ENCODE measurements around the gene AGAP1.

The AGAP1 gene

GRCh38 chr2:235697041-235697440 is 203.2 kb downstream of the AGAP1 start:
- DNase-seq: no peak

DNA sequence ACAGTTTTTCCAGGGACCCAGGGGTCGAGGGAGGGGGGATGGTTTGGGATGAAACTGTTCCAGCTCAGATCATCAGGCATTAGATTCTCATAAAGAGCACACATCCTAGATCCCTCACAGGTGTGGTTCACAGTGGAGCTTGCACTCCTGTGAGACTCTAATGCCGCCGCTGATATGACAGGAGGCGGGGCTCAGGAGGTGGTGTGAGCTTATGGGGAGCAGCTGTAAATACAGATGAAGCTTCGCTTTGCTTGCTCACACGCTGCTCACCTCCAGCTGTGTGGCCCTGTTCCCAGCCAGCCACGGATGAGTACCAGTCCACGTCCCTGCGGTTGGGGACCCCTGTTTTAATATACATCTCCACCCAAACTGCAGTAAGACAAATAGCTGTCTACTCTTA is 204.2 kb downstream of the AGAP1 start:
- DNase-seq: no peak

DNA sequence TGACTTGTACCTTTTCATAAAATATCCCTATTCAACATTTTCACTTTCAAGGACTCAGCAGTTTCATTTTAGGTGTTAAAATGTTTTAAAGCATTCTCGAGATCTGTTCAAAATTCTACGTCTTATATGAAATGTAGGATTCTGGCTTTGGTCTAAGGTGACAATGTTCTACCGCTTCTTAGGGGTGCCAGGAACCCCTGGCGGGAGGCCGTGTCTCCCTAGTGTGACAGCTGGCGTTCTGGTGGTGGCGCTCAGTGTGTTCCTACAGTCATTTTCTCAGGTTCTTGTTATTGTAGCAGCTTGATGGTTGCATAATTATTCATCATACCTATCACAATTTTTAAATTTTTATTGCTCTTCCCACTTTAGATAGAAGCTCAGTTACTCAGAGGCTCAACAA is 204.6 kb downstream of the AGAP1 start:
- DNase-seq: no peak

DNA sequence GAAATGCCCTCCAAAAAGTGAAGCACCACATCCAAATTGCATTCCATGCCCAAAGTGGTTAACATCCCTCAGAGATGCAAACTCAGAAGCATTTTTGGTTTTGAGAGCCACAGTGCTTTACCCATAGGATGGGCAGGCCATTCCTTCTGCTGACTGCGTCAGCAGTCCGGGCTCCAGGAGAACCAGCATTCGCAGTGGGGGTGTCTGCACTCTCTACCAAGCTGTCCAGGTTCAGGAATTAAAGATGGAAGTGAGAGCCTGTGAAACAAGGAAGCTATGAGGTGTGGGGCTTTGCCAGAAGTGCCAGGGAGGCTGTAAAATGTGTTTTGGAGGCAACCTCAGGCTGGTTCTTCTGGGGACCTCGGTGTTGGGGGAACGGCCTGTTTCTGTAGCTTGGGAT is 205.7 kb downstream of the AGAP1 start:
- no peak for DNase-seq

DNA sequence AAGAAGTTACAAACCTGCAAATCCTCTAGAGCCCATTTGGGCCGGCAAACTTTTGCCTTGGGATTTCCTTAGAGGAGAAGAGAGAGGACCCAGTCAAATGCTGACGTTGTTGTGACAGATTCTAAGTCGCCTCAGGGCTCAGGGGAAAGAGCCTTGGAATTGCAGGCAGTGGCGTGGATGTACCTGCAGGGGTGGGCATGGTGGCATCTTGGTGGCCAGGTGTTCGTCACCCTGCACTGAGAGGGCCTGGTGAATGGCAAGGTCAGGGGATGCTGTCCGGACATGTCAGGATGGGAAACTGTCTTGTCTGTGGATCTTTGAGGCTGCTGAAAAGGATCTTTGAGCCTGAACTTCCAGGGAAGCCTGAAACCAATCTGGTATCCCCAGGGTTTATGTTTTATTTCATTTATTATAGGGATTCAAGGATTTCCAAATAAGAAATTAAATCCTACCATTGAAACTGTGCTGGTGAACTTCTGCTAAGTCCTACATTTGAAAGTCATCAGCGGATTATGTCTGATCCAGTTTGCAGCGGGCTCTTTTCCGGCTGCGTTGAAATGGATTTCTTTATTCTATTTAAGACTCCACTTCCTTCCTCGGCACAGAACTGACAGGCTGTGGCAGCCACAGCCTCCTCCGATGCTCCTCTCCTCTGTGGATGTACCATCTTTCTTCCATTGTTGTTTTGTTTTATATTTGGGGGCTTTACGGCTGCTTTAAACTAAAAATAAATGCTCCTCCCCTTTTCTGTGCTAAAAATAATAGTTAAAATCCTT is 207.6 kb downstream of the AGAP1 start:
- DNase-seq: no peak

DNA sequence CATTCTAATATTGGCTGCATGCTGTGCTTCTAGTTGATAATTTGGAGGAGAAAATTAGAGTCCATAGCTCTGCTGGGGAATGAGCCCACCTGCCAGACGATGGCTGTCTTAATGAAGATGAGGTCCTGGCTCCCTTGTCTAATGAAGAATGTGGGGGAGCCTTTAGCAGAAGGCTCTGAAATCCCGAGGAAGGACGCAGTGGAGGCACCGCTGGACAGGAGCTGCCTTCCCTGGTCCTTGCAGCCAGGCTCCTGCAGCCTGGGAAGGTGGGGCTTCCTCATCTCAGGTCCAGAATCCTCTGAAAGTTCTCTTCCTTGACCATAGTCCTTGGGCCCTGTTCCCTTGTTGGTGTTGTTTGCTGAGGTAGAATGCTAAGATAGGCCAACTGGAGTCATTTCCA is 208.3 kb downstream of the AGAP1 start:
- no peak for DNase-seq

GRCh38 chr2:235703711-235704295 is 210.0 kb downstream of the AGAP1 start:
- no peak for DNase-seq

DNA sequence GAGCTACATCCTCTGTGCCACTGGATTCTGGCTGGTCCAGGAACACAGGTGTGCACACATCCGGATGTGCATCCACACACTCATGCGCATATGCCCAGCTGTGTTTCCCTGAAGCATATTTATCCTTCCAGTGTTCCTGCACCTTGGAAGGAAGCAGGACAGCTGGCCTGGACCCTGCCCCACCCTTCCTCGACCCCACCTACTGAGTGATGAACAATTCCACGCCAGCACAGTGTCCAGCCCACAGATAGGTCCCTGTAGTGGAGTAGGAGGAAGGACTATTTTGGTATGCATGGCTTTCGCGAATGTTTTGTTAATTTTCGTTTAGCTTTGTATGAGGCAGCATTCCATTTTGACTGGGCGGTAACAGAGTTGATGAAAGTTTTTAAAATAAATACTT is 211.5 kb downstream of the AGAP1 start:
- DNase-seq: no peak

GRCh38 chr2:235706506-235706905 is 212.7 kb downstream of the AGAP1 start:
- no peak for DNase-seq

- DNase-seq: no peak
Observed at GRCh38 chr2:235707411-235708096, 213.7 kb downstream of the AGAP1 start.

GRCh38 chr2:235709124-235709813 is 215.4 kb downstream of the AGAP1 start:
- DNase-seq: no peak

DNA sequence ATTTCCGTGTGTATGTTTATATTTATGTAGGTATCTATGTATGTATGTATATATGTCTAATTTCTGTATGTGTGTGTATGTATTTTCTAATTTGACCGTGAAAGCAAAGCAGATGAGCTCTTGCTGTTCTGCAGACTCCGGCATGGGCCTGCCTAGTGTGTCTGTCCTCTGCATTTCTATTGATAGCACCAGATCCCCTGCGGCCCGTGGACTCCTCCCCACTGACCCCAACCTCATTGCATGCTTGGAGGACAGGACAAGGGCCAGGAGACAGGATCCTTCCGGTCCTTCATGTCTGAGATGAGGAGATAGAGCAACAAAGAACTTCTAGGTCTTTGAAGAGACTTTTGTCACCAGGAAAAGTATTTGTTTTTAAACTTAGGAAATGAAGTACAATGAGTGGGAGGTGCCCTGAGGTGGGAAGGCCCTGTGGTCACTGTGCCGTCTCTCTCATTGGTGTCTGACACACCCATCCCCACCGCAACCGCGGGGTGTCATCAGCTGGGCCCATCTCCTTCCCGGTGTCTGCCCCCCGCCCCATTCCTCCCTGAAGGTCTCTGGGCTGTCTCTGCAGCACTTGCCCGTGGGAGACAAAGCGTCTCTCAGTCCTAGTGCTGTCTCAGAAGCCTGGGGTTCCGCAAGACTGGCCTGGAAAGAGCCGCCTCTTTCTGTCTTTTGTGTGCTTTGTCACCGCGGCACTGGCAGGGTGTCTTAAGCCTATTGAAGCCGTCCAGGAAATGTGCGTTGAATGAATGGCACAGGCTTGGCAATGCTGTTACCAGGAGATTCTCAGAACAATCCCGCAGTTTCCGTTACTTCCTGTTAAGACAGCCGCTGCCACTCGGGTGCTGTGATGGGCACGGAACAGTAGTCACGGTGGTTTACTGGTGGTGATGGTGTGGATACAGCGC is 216.4 kb downstream of the AGAP1 start:
- DNase-seq: no peak

- no peak for DNase-seq
Observed at GRCh38 chr2:235710933-235711332, 217.1 kb downstream of the AGAP1 start.

GRCh38 chr2:235711527-235711926 is 217.7 kb downstream of the AGAP1 start:
- no peak for DNase-seq

DNA sequence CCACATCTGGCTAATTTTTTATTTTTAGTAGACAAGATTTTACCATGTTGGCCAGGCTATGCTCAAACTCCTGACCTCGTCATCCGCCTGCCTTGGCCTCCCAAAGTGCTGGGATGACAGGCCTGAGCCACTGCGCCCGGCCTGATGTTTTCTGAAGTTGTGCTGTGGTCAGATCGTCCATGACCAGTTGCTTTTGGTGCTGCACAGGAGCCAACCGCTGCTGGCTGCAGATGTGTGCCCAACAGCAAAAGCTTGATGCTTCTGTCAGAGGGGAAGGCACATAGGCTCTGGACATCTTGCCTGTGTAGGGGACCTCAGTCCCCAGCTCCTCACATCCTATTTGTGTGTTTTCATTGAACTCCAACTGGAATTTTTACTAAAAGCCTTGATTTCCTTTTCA is 218.3 kb downstream of the AGAP1 start:
- DNase-seq: no peak

- DNase-seq: no peak
Observed at GRCh38 chr2:235713189-235713588, 219.3 kb downstream of the AGAP1 start.

DNA sequence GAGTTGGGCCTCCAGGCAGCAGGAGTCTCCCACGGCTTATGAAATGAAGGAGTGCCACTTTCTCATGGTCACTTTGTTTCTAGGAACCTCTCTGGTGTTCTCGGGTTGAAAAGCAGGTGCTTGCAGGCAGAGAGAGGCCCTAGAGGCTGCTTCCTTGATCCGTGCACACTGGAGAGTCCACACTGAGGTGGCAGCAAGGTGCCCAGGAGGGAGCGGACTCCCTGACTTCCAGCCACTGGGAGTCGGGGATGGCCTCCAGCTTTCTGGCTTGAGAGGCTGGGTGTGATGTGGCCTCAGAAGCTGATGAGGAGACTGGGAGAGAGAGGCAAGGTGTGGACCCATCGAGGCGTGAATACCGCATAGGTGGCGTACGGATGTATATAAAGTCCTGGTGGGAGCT is 221.8 kb downstream of the AGAP1 start:
- no peak for DNase-seq

- no peak for DNase-seq
Observed at GRCh38 chr2:235716875-235717496, 223.1 kb downstream of the AGAP1 start.

GRCh38 chr2:235719146-235719942 is 225.5 kb downstream of the AGAP1 start:
- DNase-seq: no peak

DNA sequence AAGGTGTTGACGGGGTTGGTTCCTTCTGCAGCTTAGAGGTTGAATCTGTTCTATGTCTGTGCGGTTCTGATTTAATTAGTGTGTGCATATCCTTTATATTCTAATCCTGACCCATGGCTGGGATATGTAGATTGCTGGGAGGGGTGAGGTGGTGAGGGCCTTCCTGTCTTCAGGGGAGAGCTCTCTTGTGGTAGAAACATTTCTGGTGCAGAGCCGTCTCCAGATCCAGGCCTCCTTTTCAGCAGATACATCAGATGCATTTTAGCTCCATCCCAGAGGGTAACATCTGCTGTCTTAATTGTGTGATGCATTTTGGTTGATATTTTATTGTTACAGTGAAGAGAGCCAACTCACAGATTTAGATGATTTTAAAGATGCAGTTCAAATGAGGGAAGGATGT is 227.8 kb downstream of the AGAP1 start:
- no peak for DNase-seq

GRCh38 chr2:235722869-235723268 is 229.0 kb downstream of the AGAP1 start:
- no peak for DNase-seq

All from OCI-M1 (cell line).